ENCODE data around the gene IGSF1. TPM values are rescaled to one million over a fixed set of nuclear protein-coding genes. Genes with fewer than 3 reads are reported as not detected.
"Not testable (repeated sequence)": the region's sequence is repeated elsewhere in the genome, so short reads cannot be mapped to it uniquely, and the experiment has no call there.

Gene IGSF1
- polyA plus RNA-seq, 6 donors from 2014 or later = not detected

DNA sequence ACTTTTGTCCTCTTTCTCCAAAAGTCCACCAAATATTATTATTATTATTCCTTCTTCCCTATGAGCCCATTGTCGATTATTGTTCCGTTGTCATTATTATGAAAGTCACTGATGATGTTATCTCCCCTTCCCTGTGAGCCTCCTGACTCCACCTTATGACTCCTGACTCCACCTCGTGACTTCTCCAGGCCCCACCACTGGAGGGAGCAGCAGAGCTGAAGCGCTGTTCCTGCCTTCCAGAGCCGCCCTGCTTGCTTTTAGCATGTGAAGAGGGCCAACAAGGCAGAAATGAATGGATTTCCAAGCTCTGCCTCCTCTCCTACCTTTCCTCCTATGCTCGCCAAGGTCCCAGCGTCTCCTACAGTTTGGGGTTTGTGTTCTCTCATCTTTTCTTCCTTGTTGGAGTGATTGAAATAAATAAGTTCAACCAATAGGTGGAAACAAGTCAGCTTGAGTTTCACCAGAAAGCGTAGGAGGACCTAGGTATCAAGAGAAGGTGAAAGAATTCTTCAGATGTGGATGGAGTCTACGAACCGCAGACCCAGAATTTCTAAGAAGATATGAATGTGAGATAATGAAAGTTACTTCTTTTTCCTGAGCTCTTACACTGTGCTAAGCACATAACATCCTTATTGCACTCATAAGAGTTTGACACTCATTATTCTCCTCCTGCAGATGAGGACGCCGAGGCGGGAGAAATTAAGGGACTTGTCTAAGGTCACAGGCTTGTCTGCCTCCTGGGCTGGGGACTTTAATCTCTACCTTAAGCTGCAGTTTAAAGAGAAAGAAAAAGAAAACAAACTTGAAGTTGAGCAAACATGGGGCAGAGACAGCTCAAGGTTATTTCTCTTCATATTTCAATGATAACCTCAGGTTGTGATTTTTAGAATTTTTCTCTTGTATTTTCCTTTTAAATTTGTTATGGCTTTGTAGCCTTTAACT, 26.1 kb downstream of the IGSF1 start:
- no peak for DNase-seq
- peak overlapping the region in 2 of 6 donors; percentile 64 to 92 for H3K27ac Mint-ChIP-seq
- no peak for ATAC-seq (ENCODE audit: low read depth in 2 of 2)
- no peaks in the 10 kb centered on the region for H3K36me3 Mint-ChIP-seq
- no peak overlapping the region for H3K4me3 Mint-ChIP-seq
- H3K4me1 Mint-ChIP-seq = no peaks in the 10 kb centered on the region
- H3K9me3 Mint-ChIP-seq = peaks cover 0 to 2% (median 0%) of the 10 kb centered on the region in 7 donors
- peaks cover 0 to 15% (median 0%) of the 10 kb centered on the region in 3 donors for H3K27me3 Mint-ChIP-seq

DNA sequence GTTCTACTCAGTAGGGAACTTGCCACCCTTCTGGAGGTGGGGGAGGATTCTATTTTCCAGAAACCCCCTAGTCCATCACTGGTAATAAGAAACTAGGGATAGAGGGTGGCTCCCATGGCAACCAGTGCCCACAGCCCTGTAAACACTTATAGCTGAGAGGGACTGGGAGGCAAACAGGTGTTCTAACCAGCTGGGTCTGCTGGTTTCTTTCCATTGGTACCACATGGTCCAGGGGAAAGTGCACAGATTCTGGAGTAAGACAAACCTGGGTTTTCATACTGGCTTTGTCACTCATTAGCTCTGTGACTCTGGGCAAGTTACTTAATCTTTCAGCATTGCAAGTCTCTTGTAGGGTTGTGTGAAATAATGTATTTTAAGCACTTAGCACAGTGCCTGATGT, 26.9 kb downstream of the IGSF1 start:
- no peak for ATAC-seq (ENCODE audit: low read depth in 2 of 2)
- Mint-ChIP-seq H3K27ac (no peak overlapping the region), H3K4me1 (no peaks in the 10 kb centered on the region), H3K4me3 (no peak overlapping the region), H3K36me3 (no peaks in the 10 kb centered on the region), H3K9me3 (peaks cover 0 to 2% (median 0%) of the 10 kb centered on the region in 7 donors), H3K27me3 (peaks cover 0 to 15% (median 0%) of the 10 kb centered on the region in 3 donors)
- no peak for DNase-seq

DNA sequence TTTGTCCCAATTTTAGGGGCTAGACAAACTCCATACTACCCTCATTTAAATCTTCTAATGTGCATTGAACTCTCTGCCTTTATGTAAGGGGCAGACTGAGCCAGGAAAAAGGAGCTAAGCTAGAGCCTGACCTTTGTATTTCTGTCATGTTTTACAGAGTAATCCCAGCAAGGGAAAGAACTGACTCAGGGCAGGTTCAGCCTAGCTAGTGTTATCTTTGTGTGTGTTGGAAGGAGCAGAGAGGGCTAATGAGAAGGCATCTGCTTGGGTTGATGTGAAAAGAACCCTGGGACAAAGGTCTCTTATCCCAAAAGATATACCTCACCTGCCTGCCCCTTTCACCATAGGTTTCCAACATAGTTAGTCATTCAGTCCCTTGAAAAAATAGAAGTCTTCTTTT, 31.7 kb downstream of the IGSF1 start:
- Mint-ChIP-seq H3K27me3 (peaks cover 0 to 9% (median 0%) of the 10 kb centered on the region in 3 donors), H3K36me3 (no peaks in the 10 kb centered on the region), H3K9me3 (no peaks in the 10 kb centered on the region), H3K4me1 (no peaks in the 10 kb centered on the region), H3K27ac (no peak overlapping the region), H3K4me3 (no peak overlapping the region)
- ATAC-seq (ENCODE audit: low read depth in 2 of 2) = no peak
- no peak for DNase-seq

DNA sequence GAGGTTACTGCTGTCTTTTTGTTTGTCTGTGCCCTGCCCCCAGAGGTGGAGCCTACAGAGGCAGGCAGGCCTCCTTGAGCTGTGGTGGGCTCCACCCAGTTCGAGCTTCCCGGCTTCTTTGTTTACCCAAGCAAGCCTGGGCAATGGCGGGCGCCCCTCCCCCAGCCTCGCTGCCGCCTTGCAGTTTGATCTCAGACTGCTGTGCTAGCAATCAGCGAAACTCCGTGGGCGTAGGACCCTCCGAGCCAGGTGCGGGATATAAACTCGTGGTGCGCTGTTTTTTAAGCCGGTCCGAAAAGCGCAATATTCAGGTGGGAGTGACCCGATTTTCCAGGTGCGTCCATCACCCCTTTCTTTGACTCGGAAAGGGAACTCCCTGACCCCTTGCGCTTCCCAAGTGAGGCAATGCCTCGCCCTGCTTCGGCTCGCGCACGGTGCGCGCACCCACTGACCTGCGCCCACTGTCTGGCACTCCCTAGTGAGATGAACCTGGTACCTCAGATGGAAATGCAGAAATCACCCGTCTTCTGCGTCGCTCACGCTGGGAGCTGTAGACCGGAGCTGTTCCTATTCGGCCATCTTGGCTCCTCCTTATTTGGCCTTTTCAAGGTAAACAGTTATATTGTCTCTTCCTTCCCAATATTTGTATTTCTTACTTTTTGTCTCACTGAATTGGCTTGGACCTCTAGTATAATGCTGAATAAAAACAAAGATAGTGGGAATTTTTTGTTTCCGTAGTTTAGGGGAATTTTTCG, 37.9 kb downstream of the IGSF1 start:
- H3K9me3 Mint-ChIP-seq; DNase-seq; H3K4me1 Mint-ChIP-seq; H3K27me3 Mint-ChIP-seq; H3K36me3 Mint-ChIP-seq; ATAC-seq (ENCODE audit: low read depth in 2 of 2); H3K27ac Mint-ChIP-seq; H3K4me3 Mint-ChIP-seq: not testable (repeated sequence)

DNA sequence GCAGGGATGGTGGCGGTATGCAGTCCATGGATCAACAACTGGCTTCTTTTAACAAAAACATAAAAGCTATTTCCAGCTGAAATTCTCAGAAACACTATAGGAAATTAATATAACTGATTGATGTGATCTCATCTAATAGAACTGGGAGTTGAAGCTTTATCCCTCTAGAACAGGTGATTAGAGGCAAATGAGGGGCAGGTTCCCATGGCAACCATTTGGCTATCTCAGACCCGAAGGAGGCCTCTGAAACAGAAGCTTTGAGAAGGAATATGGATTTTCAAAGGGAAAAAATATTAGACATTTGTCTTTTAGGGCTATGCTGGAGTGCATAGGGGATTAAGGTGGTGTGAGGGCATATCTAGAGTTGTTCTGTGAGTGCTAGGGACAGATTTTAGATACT, 50.0 kb downstream of the IGSF1 start:
- no peak for DNase-seq
- Mint-ChIP-seq H3K36me3 (no peaks in the 10 kb centered on the region), H3K4me1 (no peaks in the 10 kb centered on the region), H3K4me3 (peak overlapping the region in 1 of 8 donors; percentile 37), H3K27ac (no peak overlapping the region), H3K9me3 (peaks cover 0 to 5% (median 0%) of the 10 kb centered on the region in 7 donors), H3K27me3 (no peaks in the 10 kb centered on the region)
- no peak for ATAC-seq (ENCODE audit: low read depth in 2 of 2)

DNA sequence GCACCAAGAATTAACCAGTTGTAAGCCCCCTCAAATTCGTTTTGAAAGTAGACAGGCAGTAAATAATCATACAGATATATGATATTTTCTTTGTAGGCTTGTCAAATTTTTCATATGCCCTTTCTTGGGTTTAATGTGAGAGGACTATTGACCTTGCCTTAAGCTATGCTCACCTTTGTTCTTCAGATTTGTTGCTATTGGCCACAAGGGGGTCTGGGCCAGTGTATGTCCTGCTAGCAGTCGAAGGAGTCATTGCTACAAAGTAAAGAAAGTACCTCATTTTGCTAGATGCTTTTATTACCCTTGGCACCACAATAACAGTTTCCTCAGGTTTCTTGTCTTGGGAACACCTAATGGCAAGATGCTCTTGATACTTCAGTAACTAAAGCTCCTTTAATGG, 51.7 kb downstream of the IGSF1 start:
- Mint-ChIP-seq H3K27me3 (no peaks in the 10 kb centered on the region), H3K9me3 (peaks cover 0 to 5% (median 0%) of the 10 kb centered on the region in 7 donors), H3K36me3 (no peaks in the 10 kb centered on the region), H3K4me1 (no peaks in the 10 kb centered on the region), H3K4me3 (no peak overlapping the region), H3K27ac (no peak overlapping the region)
- DNase-seq = no peak
- ATAC-seq (ENCODE audit: low read depth in 2 of 2) = no peak

DNA sequence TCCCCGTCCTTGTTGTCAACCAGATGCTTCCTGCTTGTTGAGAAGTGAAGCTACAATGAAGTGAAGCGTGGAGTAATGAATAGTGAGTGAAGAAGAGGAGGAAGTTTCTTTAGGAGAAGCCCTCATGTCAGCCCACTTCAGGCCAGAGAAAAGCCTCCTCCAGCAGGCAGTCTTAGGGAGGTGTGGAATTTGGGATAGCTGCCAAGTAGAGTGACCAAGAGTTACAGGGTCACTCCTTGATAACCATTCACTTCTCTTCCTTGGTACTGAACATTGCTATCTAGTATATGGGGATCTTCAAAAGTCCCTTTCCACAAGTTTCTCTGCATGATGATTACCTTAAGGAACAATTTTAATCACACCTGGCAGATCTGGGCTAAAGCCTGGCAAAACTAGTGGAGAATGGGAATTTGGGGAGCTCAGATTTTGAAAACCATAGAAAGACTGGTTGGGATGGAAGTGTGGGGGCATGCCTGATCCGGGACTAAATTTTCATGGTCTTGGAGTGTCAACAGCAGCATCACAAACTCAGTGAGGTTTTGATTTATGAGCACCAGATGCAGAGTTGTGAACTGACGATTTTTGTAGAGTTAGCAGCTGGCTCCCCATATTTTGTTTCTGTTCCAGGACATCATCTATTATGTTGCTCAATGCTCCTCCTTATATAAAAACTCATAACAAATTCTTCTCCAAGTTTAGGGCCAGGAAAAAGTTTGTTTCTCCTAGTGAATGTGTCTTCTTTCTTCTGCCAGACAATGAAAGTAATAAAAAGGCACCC, 53.1 kb downstream of the IGSF1 start:
- no peaks in the 10 kb centered on the region for H3K36me3 Mint-ChIP-seq
- DNase-seq (no peak), ATAC-seq (ENCODE audit: low read depth in 2 of 2) (no peak)
- no peaks in the 10 kb centered on the region for H3K27me3 Mint-ChIP-seq
- no peak overlapping the region for H3K4me3 Mint-ChIP-seq
- no peaks in the 10 kb centered on the region for H3K4me1 Mint-ChIP-seq
- H3K9me3 Mint-ChIP-seq = peaks cover 0 to 2% (median 0%) of the 10 kb centered on the region in 7 donors
- H3K27ac Mint-ChIP-seq = no peak overlapping the region

DNA sequence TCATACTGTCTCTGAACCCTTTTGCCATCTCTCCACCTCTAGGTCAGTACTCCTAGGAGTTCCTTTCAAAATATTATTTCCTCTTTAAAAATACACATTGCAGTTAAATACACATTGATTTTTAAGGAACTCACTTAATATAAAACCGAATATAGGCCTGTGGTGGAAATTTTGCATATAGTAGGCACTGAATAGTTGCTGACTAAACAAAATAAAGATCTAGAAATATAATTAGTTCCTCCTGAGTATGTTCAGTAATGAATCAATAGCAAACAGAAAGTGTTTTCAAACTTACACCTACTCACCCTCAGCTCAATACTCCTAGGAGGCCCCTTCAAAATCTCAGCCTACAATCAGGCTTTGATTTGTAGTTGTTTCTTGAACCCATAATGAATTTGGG, 61.5 kb downstream of the IGSF1 start:
- Mint-ChIP-seq H3K36me3 (no peaks in the 10 kb centered on the region), H3K27me3 (no peaks in the 10 kb centered on the region), H3K9me3 (peaks cover 0 to 5% (median 0%) of the 10 kb centered on the region in 7 donors), H3K4me3 (no peak overlapping the region), H3K27ac (no peak overlapping the region), H3K4me1 (no peaks in the 10 kb centered on the region)
- DNase-seq (no peak), ATAC-seq (ENCODE audit: low read depth in 2 of 2) (no peak)

DNA sequence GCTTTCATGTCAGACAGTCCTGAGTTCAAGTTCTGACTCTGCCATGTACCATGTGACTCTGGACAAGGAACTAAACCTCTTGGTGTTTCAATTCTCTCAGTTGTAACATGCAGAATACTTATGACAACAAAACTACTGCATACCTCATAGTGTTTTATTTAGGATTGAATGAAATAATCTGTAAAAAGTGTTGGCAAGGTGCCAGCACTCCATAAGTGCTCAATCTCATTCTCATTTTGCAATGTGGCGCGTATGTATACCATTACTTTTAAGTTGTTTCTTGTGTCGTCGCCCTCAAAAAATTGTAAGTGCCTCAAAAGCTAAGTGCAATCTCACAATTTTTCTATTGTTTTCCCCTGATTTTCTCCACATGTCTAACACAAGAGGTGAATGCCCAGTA, 62.5 kb downstream of the IGSF1 start:
- H3K27me3 Mint-ChIP-seq = no peaks in the 10 kb centered on the region
- H3K4me1 Mint-ChIP-seq = no peaks in the 10 kb centered on the region
- H3K9me3 Mint-ChIP-seq = peaks cover 0 to 5% (median 0%) of the 10 kb centered on the region in 7 donors
- no peak overlapping the region for H3K4me3 Mint-ChIP-seq
- DNase-seq = no peak
- ATAC-seq (ENCODE audit: low read depth in 2 of 2) = no peak
- peak overlapping the region in 1 of 6 donors; percentile 76 for H3K27ac Mint-ChIP-seq
- no peaks in the 10 kb centered on the region for H3K36me3 Mint-ChIP-seq

DNA sequence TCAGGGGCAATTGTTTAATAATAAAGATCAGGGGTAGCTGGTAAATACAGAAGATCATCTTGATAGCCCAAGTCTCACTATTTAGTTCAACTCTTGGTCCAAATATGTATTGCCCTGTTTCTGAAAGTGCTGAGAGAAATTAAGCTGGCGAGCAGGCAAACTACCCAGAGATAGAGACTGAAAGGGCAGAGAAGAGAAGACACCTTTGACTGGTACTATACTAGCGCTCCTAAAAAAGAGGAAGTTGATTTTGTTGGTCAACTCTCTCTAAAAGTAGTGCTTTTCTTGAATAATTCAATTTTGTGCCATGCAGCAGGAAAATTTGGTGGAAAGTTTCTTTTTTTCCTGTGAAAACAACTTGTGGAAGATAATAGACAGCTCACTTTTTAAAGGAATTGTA, 64.0 kb downstream of the IGSF1 start:
- Mint-ChIP-seq H3K4me3 (no peak overlapping the region), H3K36me3 (no peaks in the 10 kb centered on the region), H3K9me3 (peaks cover 0 to 5% (median 0%) of the 10 kb centered on the region in 7 donors), H3K4me1 (no peaks in the 10 kb centered on the region), H3K27ac (no peak overlapping the region), H3K27me3 (no peaks in the 10 kb centered on the region)
- ATAC-seq (ENCODE audit: low read depth in 2 of 2) = no peak
- DNase-seq = no peak

Other genes starting within 250 kb of the IGSF1 start
- gene ARHGAP36, start 231.0 kb downstream of the IGSF1 start, polyA plus RNA-seq (ENCODE audit: low read depth in 6 of 6) = not detected

Data from naive B cell (primary cell).